Karpas-422 (cell line): ENCODE data around the gene FASN. TPM values are rescaled to one million over a fixed set of nuclear protein-coding genes. Genes with fewer than 3 reads are reported as not detected.

ENCODE experiments used
- DNase-seq: peaks from one replicate; pipeline ENCODE4 v3.0.0-alpha.2; 2015
- H2AFZ ChIP-seq: fragments of 200-600 bp; sonication (generic); 2 replicates; pipeline ENCODE4 v1.6.1; 2014; ENCODE audit warnings: antibody characterized with exemption, low read length, mixed read lengths
- H3K27ac ChIP-seq: fragments of 200-600 bp; sonication (generic); 2 replicates; pipeline ENCODE4 v1.5.1; 2014; ENCODE audit warnings: mild to moderate bottlenecking, low read length, moderate library complexity
- H3K27me3 ChIP-seq: fragments of 200-600 bp; sonication (generic); 2 replicates; pipeline ENCODE4 v1.6.1; 2014; ENCODE audit warnings: low read length, mixed read lengths
- H3K36me3 ChIP-seq: fragments of 200-600 bp; sonication (generic); 2 replicates; pipeline ENCODE4 v1.6.1; 2014; ENCODE audit warnings: low read length, mixed read lengths; ENCODE audit not compliant: insufficient read depth
- H3K4me1 ChIP-seq: fragments of 200-600 bp; sonication (generic); 2 replicates; pipeline ENCODE4 v1.6.1; 2014; ENCODE audit warnings: mild to moderate bottlenecking, low read length, mixed read lengths
- H3K4me2 ChIP-seq: fragments of 200-600 bp; sonication (generic); 2 replicates; pipeline ENCODE4 v1.6.1; 2014; ENCODE audit warnings: low read length, low read depth, mild to moderate bottlenecking; ENCODE audit not compliant: poor library complexity, severe bottlenecking
- H3K4me3 ChIP-seq: fragments of 200-600 bp; sonication (generic); 2 replicates; pipeline ENCODE4 v1.5.1; 2014; ENCODE audit warnings: mild to moderate bottlenecking, antibody characterized with exemption, low read length, mixed read lengths
- H3K79me2 ChIP-seq: fragments of 200-600 bp; sonication (generic); 2 replicates; pipeline ENCODE4 v1.6.1; 2014; ENCODE audit warnings: mild to moderate bottlenecking, low read length, mixed read lengths
- H3K9ac ChIP-seq: fragments of 200-600 bp; sonication (generic); 2 replicates; pipeline ENCODE4 v1.6.0; 2014; ENCODE audit warnings: low read length
- H3K9me2 ChIP-seq: fragments of 200-600 bp; sonication (generic), shearing (Covaris generic); replicated peaks from 2 replicates; pipeline ENCODE4 v1.6.0; 2014; ENCODE audit warnings: mild to moderate bottlenecking, low read length, moderate library complexity; ENCODE audit not compliant: insufficient read depth
- H3K9me3 ChIP-seq: fragments of 300-700, 200-600 bp; sonication (generic); 2 replicates; pipeline ENCODE4 v1.6.1; 2014; ENCODE audit warnings: low read length, mixed read lengths
- H4K20me1 ChIP-seq: fragments of 200-600 bp; sonication (generic); 2 replicates; pipeline ENCODE4 v1.6.1; 2014; ENCODE audit warnings: mild to moderate bottlenecking, antibody characterized with exemption, low read length, low read depth; ENCODE audit not compliant: insufficient read depth
- total RNA-seq: library from RNA; depleted of rRNA; stranded (reverse); fragments of >200 nt; shearing (Covaris generic); gene quantifications from 2 replicates; pipeline ENCODE4 v1.2.3, GENCODE V29; 2014; ENCODE audit warnings: low replicate concordance

The FASN gene
- total RNA-seq, 1 experiment from 2014 or later = 94.1 TPM

- Histone ChIP-seq H3K9me2 (no peaks in the 10 kb centered on the region), H3K27me3 (no peaks in the 10 kb centered on the region), H3K4me1 (peaks cover 26% of the 10 kb centered on the region), H3K27ac (no peak overlapping the region), H3K9me3 (no peaks in the 10 kb centered on the region), H3K36me3 (peaks cover 14% of the 10 kb centered on the region), H3K79me2 (peaks cover 47% of the 10 kb centered on the region), H3K9ac (no peak overlapping the region), H4K20me1 (peaks cover 43% of the 10 kb centered on the region), H2AFZ (no peak overlapping the region), H3K4me2 (no peak overlapping the region), H3K4me3 (no peak overlapping the region)
- DNase-seq = no peak
These were observed 2.9 kb downstream of the FASN start for GRCh38 chr17:82094931-82095776.

GRCh38 chr17:82092995-82093751 is 4.9 kb downstream of the FASN start:
- no peak overlapping the region for H2AFZ ChIP-seq
- H3K36me3 ChIP-seq = peaks cover 17% of the 10 kb centered on the region
- H3K27ac ChIP-seq = no peak overlapping the region
- H3K79me2 ChIP-seq = peaks cover 36% of the 10 kb centered on the region
- no peak for DNase-seq
- peaks cover 49% of the 10 kb centered on the region for H4K20me1 ChIP-seq
- no peak overlapping the region for H3K4me2 ChIP-seq
- H3K9ac ChIP-seq = no peak overlapping the region
- peaks cover 13% of the 10 kb centered on the region for H3K4me1 ChIP-seq
- no peak overlapping the region for H3K4me3 ChIP-seq
- no peaks in the 10 kb centered on the region for H3K9me2 ChIP-seq
- H3K9me3 ChIP-seq = no peaks in the 10 kb centered on the region
- H3K27me3 ChIP-seq = no peaks in the 10 kb centered on the region

GRCh38 chr17:82092628-82092994 is 5.4 kb downstream of the FASN start:
- H3K27me3 ChIP-seq = no peaks in the 10 kb centered on the region
- peaks cover 13% of the 10 kb centered on the region for H3K4me1 ChIP-seq
- H3K9me3 ChIP-seq = no peaks in the 10 kb centered on the region
- no peak overlapping the region for H3K27ac ChIP-seq
- no peak overlapping the region for H3K4me2 ChIP-seq
- no peak overlapping the region for H3K4me3 ChIP-seq
- H3K9me2 ChIP-seq = no peaks in the 10 kb centered on the region
- H3K79me2 ChIP-seq = peaks cover 33% of the 10 kb centered on the region
- peaks cover 20% of the 10 kb centered on the region for H3K36me3 ChIP-seq
- H3K9ac ChIP-seq = no peak overlapping the region
- H4K20me1 ChIP-seq = peaks cover 49% of the 10 kb centered on the region
- no peak overlapping the region for H2AFZ ChIP-seq
- DNase-seq = no peak

- Histone ChIP-seq H3K4me1 (peaks cover 13% of the 10 kb centered on the region), H3K9me2 (no peaks in the 10 kb centered on the region), H2AFZ (no peak overlapping the region), H3K27me3 (no peaks in the 10 kb centered on the region), H3K4me3 (no peak overlapping the region), H3K27ac (no peak overlapping the region), H4K20me1 (peaks cover 48% of the 10 kb centered on the region), H3K4me2 (no peak overlapping the region), H3K9ac (no peak overlapping the region), H3K36me3 (peaks cover 20% of the 10 kb centered on the region), H3K9me3 (no peaks in the 10 kb centered on the region), H3K79me2 (peaks cover 28% of the 10 kb centered on the region)
- no peak for DNase-seq
These were observed 5.9 kb downstream of the FASN start for GRCh38 chr17:82092094-82092586.

- Histone ChIP-seq H4K20me1 (peaks cover 42% of the 10 kb centered on the region), H3K9me2 (no peaks in the 10 kb centered on the region), H2AFZ (no peak overlapping the region), H3K79me2 (peaks cover 21% of the 10 kb centered on the region), H3K9ac (no peak overlapping the region), H3K27me3 (no peaks in the 10 kb centered on the region), H3K36me3 (peaks cover 20% of the 10 kb centered on the region), H3K4me3 (no peak overlapping the region), H3K4me2 (no peak overlapping the region), H3K27ac (no peak overlapping the region), H3K9me3 (no peaks in the 10 kb centered on the region), H3K4me1 (peaks cover 7% of the 10 kb centered on the region)
- no peak for DNase-seq
These were observed 6.6 kb downstream of the FASN start for GRCh38 chr17:82091264-82092066.

- no peak overlapping the region for H3K9ac ChIP-seq
- no peak overlapping the region for H3K4me3 ChIP-seq
- peaks cover 15% of the 10 kb centered on the region for H3K36me3 ChIP-seq
- no peaks in the 10 kb centered on the region for H3K27me3 ChIP-seq
- no peak overlapping the region for H3K4me2 ChIP-seq
- H2AFZ ChIP-seq = no peak overlapping the region
- no peaks in the 10 kb centered on the region for H3K9me3 ChIP-seq
- no peak overlapping the region for H3K27ac ChIP-seq
- peaks cover 40% of the 10 kb centered on the region for H4K20me1 ChIP-seq
- H3K4me1 ChIP-seq = no peaks in the 10 kb centered on the region; the same call in 1 of the 2 replicates
- no peaks in the 10 kb centered on the region for H3K9me2 ChIP-seq
- no peak for DNase-seq
- peaks cover 14% of the 10 kb centered on the region for H3K79me2 ChIP-seq
These were observed 7.3 kb downstream of the FASN start for GRCh38 chr17:82090549-82091263.

GRCh38 chr17:82089723-82090548 is 8.1 kb downstream of the FASN start:
- peaks cover 6% of the 10 kb centered on the region for H3K79me2 ChIP-seq

More at GRCh38 chr17:82089723-82090548, 8.1 kb downstream of the FASN start:
- Histone ChIP-seq H4K20me1 (peaks cover 32% of the 10 kb centered on the region; the same call in 1 of the 2 replicates), H3K9ac (no peak overlapping the region), H3K4me1 (no peaks in the 10 kb centered on the region), H3K36me3 (peaks cover 11% of the 10 kb centered on the region), H3K9me3 (no peaks in the 10 kb centered on the region), H3K27me3 (no peaks in the 10 kb centered on the region), H3K9me2 (no peaks in the 10 kb centered on the region), H3K4me2 (no peak overlapping the region), H3K27ac (no peak overlapping the region), H3K4me3 (no peak overlapping the region), H2AFZ (no peak overlapping the region)
- DNase-seq = no peak
